WTC11 (cell line): ENCODE results near the gene ZGPAT.

Experiments
- CTCF ChIP-seq: fragments of 200-600 bp; IDR thresholded peaks from 2 replicates; pipeline ENCODE4 v1.8.0; 2022; ENCODE audit warnings: antibody characterized with exemption
- FOXP1 ChIP-seq: sonication (generic); formaldehyde crosslinking; IDR thresholded peaks from 2 replicates; pipeline ENCODE4 v1.8.0; 2022; ENCODE audit warnings: missing genetic modification reagents, mild to moderate bottlenecking, moderate library complexity, borderline replicate concordance
- HMGA2 ChIP-seq: fragments of 250-450 bp; sonication (Bioruptor Pico); IDR thresholded peaks from 2 replicates; pipeline ENCODE4 v1.4.0; 2021; ENCODE audit warnings: mild to moderate bottlenecking, moderate library complexity
- JUN ChIP-seq: sonication (generic); formaldehyde crosslinking; IDR thresholded peaks from 2 replicates; pipeline ENCODE4 v1.8.0; 2023; ENCODE audit warnings: mild to moderate bottlenecking, missing genetic modification reagents
- PREB ChIP-seq: sonication (generic); formaldehyde crosslinking; IDR thresholded peaks from 2 replicates; pipeline ENCODE4 v1.8.1; 2022; ENCODE audit warnings: mild to moderate bottlenecking, missing genetic modification reagents, moderate library complexity, borderline replicate concordance
- ZNF138 ChIP-seq: sonication (generic); formaldehyde crosslinking; conservative IDR thresholded peaks from 2 replicates; pipeline ENCODE4 v1.8.1; 2022; ENCODE audit warnings: mild to moderate bottlenecking, moderate library complexity, missing genetic modification reagents

- TF ChIP-seq CTCF (no peak), ZNF138 (no peak), JUN (CRISPR knock-in tag) (no peak), PREB (CRISPR knock-in tag) (no peak), HMGA2 (CRISPR knock-in tag) (no peak), FOXP1 (no peak)
Observed at GRCh38 chr20:63718996-63719395, 11.2 kb downstream of the ZGPAT start.
